ENCODE measurements around the gene NKX1-1.

DNA sequence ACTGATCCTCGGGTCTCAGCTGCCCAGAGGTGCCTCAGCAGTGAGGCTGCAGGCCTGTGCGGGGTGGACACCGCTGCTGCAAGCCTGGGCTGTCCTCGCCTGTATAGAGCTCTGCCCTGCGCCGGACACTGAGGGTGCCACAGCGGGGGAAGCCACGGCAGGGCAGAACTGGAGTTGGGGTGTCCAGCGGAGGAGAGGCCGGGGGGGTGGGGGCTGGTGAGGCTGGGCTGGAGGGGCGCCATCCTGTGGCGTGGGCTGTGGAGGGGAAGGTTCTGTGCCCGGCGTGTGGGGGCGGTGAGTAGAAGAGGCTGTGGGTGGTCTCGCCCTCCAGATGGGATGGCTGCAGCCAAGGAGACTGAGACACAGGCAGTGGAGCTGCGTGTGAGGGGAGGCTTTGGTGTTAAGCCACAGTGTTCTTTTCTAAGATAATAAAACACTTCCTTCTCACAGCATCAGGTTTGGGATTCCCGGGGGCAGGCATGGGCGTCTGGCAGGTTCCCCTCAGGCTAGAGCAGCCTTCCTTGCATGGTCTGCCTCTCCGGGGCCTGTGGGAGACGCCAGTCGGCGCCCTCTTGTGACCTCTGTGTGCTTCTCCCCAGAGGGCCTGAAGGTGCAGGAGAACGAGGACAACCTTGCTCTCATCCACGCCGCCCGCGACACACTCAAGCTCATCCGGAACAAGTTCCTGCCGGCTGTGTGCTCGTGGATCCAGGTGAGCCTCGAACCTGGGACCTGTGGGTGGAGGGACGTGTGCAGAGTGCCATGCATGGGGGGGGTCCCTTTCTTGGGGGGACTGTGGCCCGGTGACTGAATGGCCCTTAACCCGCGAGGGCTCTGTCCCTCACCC is 51.9 kb downstream of the NKX1-1 start:
- TF ChIP-seq, protein P1, sequence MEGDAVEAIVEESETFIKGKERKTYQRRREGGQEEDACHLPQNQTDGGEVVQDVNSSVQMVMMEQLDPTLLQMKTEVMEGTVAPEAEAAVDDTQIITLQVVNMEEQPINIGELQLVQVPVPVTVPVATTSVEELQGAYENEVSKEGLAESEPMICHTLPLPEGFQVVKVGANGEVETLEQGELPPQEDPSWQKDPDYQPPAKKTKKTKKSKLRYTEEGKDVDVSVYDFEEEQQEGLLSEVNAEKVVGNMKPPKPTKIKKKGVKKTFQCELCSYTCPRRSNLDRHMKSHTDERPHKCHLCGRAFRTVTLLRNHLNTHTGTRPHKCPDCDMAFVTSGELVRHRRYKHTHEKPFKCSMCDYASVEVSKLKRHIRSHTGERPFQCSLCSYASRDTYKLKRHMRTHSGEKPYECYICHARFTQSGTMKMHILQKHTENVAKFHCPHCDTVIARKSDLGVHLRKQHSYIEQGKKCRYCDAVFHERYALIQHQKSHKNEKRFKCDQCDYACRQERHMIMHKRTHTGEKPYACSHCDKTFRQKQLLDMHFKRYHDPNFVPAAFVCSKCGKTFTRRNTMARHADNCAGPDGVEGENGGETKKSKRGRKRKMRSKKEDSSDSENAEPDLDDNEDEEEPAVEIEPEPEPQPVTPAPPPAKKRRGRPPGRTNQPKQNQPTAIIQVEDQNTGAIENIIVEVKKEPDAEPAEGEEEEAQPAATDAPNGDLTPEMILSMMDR (IDR thresholded peaks at IDR 0.05): no peak
- no peak for TF ChIP-seq HEYL (CRISPR knock-in tag; IDR thresholded peaks at IDR 0.05)
- TF ChIP-seq ZNF302 (CRISPR knock-in tag; IDR thresholded peaks at IDR 0.05): no peak
- TF ChIP-seq POLR2A (IDR thresholded peaks at IDR 0.05; ENCODE audit: low read length): no peak
- TF ChIP-seq, protein P2, sequence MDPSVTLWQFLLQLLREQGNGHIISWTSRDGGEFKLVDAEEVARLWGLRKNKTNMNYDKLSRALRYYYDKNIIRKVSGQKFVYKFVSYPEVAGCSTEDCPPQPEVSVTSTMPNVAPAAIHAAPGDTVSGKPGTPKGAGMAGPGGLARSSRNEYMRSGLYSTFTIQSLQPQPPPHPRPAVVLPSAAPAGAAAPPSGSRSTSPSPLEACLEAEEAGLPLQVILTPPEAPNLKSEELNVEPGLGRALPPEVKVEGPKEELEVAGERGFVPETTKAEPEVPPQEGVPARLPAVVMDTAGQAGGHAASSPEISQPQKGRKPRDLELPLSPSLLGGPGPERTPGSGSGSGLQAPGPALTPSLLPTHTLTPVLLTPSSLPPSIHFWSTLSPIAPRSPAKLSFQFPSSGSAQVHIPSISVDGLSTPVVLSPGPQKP (IDR thresholded peaks at IDR 0.05; ENCODE audit: low read depth, low read length): no peak
- no peak for TF ChIP-seq SMC3 (IDR thresholded peaks at IDR 0.05)
- no peak for TF ChIP-seq NR3C1 (IDR thresholded peaks at IDR 0.05)
- TF ChIP-seq RFX5 (IDR thresholded peaks at IDR 0.05): no peak
- TF ChIP-seq RCOR1 (IDR thresholded peaks at IDR 0.05; ENCODE audit: low read depth, low read length): no peak
- no peak for TF ChIP-seq RAD21 (conservative IDR thresholded peaks at IDR 0.05 in 1 of 2, IDR thresholded peaks at IDR 0.05 in 1 of 2)
- no peak for TF ChIP-seq JUN (IDR thresholded peaks at IDR 0.05)
- TF ChIP-seq TP53 (CRISPR knock-in tag; IDR thresholded peaks at IDR 0.05): no peak
- no peak for TF ChIP-seq ZFP36 (IDR thresholded peaks at IDR 0.05; ENCODE audit: borderline replicate concordance, partially characterized antibody)
